ENCODE results near the gene CFTR.

Gene CFTR

GRCh38 chr7:117685795-117686194 lies 206.0 kb downstream of the CFTR start:
- peaks cover 7% of the 10 kb centered on the region for H3K4me1 ChIP-seq (ENCODE audit: insufficient read depth, poor library complexity, severe bottlenecking)
- no peak overlapping the region for H3K27ac ChIP-seq (ENCODE audit: poor library complexity, severe bottlenecking)
- DNase-seq (ENCODE audit: low spot score) (no peak), ATAC-seq (ENCODE audit: low read depth) (no peak)
- H3K36me3 ChIP-seq (ENCODE audit: low read depth) = no peaks in the 10 kb centered on the region
- no peak for TF ChIP-seq CTCF (IDR thresholded peaks at IDR 0.05; ENCODE audit: poor library complexity, severe bottlenecking)
- no peaks in the 10 kb centered on the region for H3K9me3 ChIP-seq (ENCODE audit: severe bottlenecking)
- H3K4me3 ChIP-seq (ENCODE audit: severe bottlenecking) = no peak overlapping the region
- H3K27me3 ChIP-seq (ENCODE audit: insufficient read depth, poor library complexity, severe bottlenecking) = no peaks in the 10 kb centered on the region

- no peak for TF ChIP-seq CTCF (IDR thresholded peaks at IDR 0.05; ENCODE audit: poor library complexity, severe bottlenecking)
- ATAC-seq (ENCODE audit: low read depth) = no peak
Measured at GRCh38 chr7:117686311-117686935, 206.6 kb downstream of the CFTR start.

GRCh38 chr7:117688126-117688525 lies 208.3 kb downstream of the CFTR start:
- H3K27me3 ChIP-seq (ENCODE audit: insufficient read depth, poor library complexity, severe bottlenecking) = no peaks in the 10 kb centered on the region
- H3K27ac ChIP-seq (ENCODE audit: poor library complexity, severe bottlenecking) = peak overlapping the region; percentile 42
- H3K36me3 ChIP-seq (ENCODE audit: low read depth) = no peaks in the 10 kb centered on the region
- ATAC-seq (ENCODE audit: low read depth) (peak; percentile 90), DNase-seq (ENCODE audit: low spot score) (no peak)
- no peak overlapping the region for H3K4me3 ChIP-seq (ENCODE audit: severe bottlenecking)
- H3K4me1 ChIP-seq (ENCODE audit: insufficient read depth, poor library complexity, severe bottlenecking) = peaks cover 7% of the 10 kb centered on the region
- no peak for TF ChIP-seq CTCF (IDR thresholded peaks at IDR 0.05; ENCODE audit: poor library complexity, severe bottlenecking)
- no peaks in the 10 kb centered on the region for H3K9me3 ChIP-seq (ENCODE audit: severe bottlenecking)

More at GRCh38 chr7:117686311-117686935, 206.6 kb downstream of the CFTR start:
- no peak for DNase-seq (ENCODE audit: low spot score)
- Histone ChIP-seq H3K27ac (ENCODE audit: poor library complexity, severe bottlenecking) (no peak overlapping the region), H3K36me3 (ENCODE audit: low read depth) (no peaks in the 10 kb centered on the region), H3K9me3 (ENCODE audit: severe bottlenecking) (no peaks in the 10 kb centered on the region), H3K4me1 (ENCODE audit: insufficient read depth, poor library complexity, severe bottlenecking) (peaks cover 7% of the 10 kb centered on the region), H3K27me3 (ENCODE audit: insufficient read depth, poor library complexity, severe bottlenecking) (no peaks in the 10 kb centered on the region), H3K4me3 (ENCODE audit: severe bottlenecking) (no peak overlapping the region)

DNA sequence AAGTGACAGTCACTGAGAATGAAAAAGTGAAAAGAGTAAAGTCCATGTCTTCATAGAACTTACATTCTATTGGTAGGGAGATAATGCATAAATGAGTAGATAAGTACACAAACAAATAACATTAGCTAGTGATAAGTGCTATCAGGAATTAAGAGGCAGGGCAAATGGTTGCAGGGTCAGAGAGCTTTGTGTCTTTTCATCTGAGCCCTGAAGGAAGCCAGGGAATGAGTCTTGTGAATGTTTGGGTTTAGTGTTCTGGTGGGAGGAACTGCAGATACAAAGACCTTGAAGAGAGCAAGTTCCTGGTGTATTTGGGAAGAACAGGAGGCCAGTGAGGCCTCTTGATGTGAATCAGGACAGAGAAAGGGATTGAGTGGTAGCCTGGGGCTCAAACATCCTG lies 209.6 kb downstream of the CFTR start:
- no peak for TF ChIP-seq CTCF (IDR thresholded peaks at IDR 0.05; ENCODE audit: poor library complexity, severe bottlenecking)
- Histone ChIP-seq H3K9me3 (ENCODE audit: severe bottlenecking) (no peaks in the 10 kb centered on the region), H3K27ac (ENCODE audit: poor library complexity, severe bottlenecking) (no peak overlapping the region), H3K36me3 (ENCODE audit: low read depth) (no peaks in the 10 kb centered on the region), H3K4me3 (ENCODE audit: severe bottlenecking) (no peak overlapping the region), H3K4me1 (ENCODE audit: insufficient read depth, poor library complexity, severe bottlenecking) (peaks cover 7% of the 10 kb centered on the region), H3K27me3 (ENCODE audit: insufficient read depth, poor library complexity, severe bottlenecking) (no peaks in the 10 kb centered on the region)
- ATAC-seq (ENCODE audit: low read depth) (no peak), DNase-seq (ENCODE audit: low spot score) (no peak)

- no peak overlapping the region for H3K27ac ChIP-seq (ENCODE audit: poor library complexity, severe bottlenecking)
- no peak for TF ChIP-seq CTCF (IDR thresholded peaks at IDR 0.05; ENCODE audit: poor library complexity, severe bottlenecking)
- H3K36me3 ChIP-seq (ENCODE audit: low read depth) = no peaks in the 10 kb centered on the region
- no peaks in the 10 kb centered on the region for H3K27me3 ChIP-seq (ENCODE audit: insufficient read depth, poor library complexity, severe bottlenecking)
- no peaks in the 10 kb centered on the region for H3K9me3 ChIP-seq (ENCODE audit: severe bottlenecking)
- H3K4me3 ChIP-seq (ENCODE audit: severe bottlenecking) = no peak overlapping the region
- DNase-seq (ENCODE audit: low spot score) (no peak), ATAC-seq (ENCODE audit: low read depth) (no peak)
- peaks cover 7% of the 10 kb centered on the region for H3K4me1 ChIP-seq (ENCODE audit: insufficient read depth, poor library complexity, severe bottlenecking)
Measured at GRCh38 chr7:117690147-117690546, 210.3 kb downstream of the CFTR start.

All from RWPE2 (cell line).